Stimulated activated CD4-positive, alpha-beta T cell treated with anti-CD3 and anti-CD28 coated beads, Interleukin-4, amount 100 ng/mL, for 4 hours (primary cell): ENCODE data around the gene AUNIP.
"Not testable (repeated sequence)": the region's sequence is repeated elsewhere in the genome, so short reads cannot be mapped to it uniquely, and the experiment has no call there.

Experiments used
- DNase-seq, 2 experiments: peaks; one replicate each; pipeline ENCODE4 v3.0.0-alpha.2; 2020

The AUNIP gene

GRCh38 chr1:25863486-25864262 is 4.4 kb upstream of the AUNIP start:
- no peak for DNase-seq

GRCh38 chr1:25862785-25863485 is 3.7 kb upstream of the AUNIP start:
- DNase-seq, result no peak

- DNase-seq, result no peak
Observed at GRCh38 chr1:25861316-25862286, 2.3 kb upstream of the AUNIP start.

- no peak for DNase-seq
Observed at GRCh38 chr1:25858494-25858893, 763 bp downstream of the AUNIP start.

GRCh38 chr1:25856856-25857255 is 2.4 kb downstream of the AUNIP start:
- no peak for DNase-seq

GRCh38 chr1:25854554-25854953 is 4.7 kb downstream of the AUNIP start:
- no peak for DNase-seq

GRCh38 chr1:25848531-25848930 is 10.7 kb downstream of the AUNIP start:
- no peak for DNase-seq

GRCh38 chr1:25847929-25848328 is 11.3 kb downstream of the AUNIP start:
- DNase-seq, result no peak

- no peak for DNase-seq
Observed at GRCh38 chr1:25845664-25846063, 13.6 kb downstream of the AUNIP start.

GRCh38 chr1:25844536-25845337 is 14.5 kb downstream of the AUNIP start:
- no peak for DNase-seq

- DNase-seq, result no peak
Observed at GRCh38 chr1:25843483-25843882, 15.8 kb downstream of the AUNIP start.

GRCh38 chr1:25839808-25840207 is 19.4 kb downstream of the AUNIP start:
- DNase-seq, result not testable (repeated sequence)

- DNase-seq, result no peak
Observed at GRCh38 chr1:25837262-25837875, 21.9 kb downstream of the AUNIP start.

- no peak for DNase-seq
Observed at GRCh38 chr1:25836695-25837094, 22.6 kb downstream of the AUNIP start.

GRCh38 chr1:25834894-25835293 is 24.4 kb downstream of the AUNIP start:
- DNase-seq, result no peak

- DNase-seq, result no peak
Observed at GRCh38 chr1:25833158-25833557, 26.1 kb downstream of the AUNIP start.

GRCh38 chr1:25832336-25833037 is 26.8 kb downstream of the AUNIP start:
- DNase-seq, result no peak

GRCh38 chr1:25831569-25832196 is 27.6 kb downstream of the AUNIP start:
- no peak for DNase-seq

GRCh38 chr1:25829046-25829445 is 30.2 kb downstream of the AUNIP start:
- DNase-seq, result no peak

- no peak for DNase-seq
Observed at GRCh38 chr1:25828491-25828890, 30.8 kb downstream of the AUNIP start.

GRCh38 chr1:25826571-25826970 is 32.7 kb downstream of the AUNIP start:
- no peak for DNase-seq
